Hepatocyte (in vitro differentiated cells): ENCODE data around the gene H6PD. TPM values are rescaled to one million over a fixed set of nuclear protein-coding genes. Genes with fewer than 3 reads are reported as not detected.

Experiments
- DNase-seq: peaks from one replicate; pipeline ENCODE4 v3.0.0-alpha.2; 2016; ENCODE audit warnings: low spot score
- H2AFZ ChIP-seq: fragments of 200-600 bp; sonication (generic); 2 replicates; pipeline ENCODE4 v1.6.0; 2016; ENCODE audit warnings: antibody characterized with exemption, mild to moderate bottlenecking
- H3K27ac ChIP-seq: fragments of 200-600 bp; sonication (generic); 2 replicates; pipeline ENCODE4 v1.5.1; 2016; ENCODE audit warnings: mild to moderate bottlenecking
- H3K27me3 ChIP-seq: fragments of 200-600 bp; sonication (generic); 2 replicates; pipeline ENCODE4 v1.6.1; 2016
- H3K36me3 ChIP-seq: fragments of 200-600 bp; sonication (generic); replicated peaks from 2 replicates; pipeline ENCODE4 v1.5.1; 2016; ENCODE audit warnings: low read depth; ENCODE audit not compliant: insufficient read depth
- H3K4me1 ChIP-seq: fragments of 200-600 bp; sonication (generic); 2 replicates; pipeline ENCODE4 v1.5.1; 2016; ENCODE audit warnings: mild to moderate bottlenecking, moderate library complexity; ENCODE audit not compliant: insufficient read depth
- H3K4me2 ChIP-seq: fragments of 200-600 bp; sonication (generic); 2 replicates; pipeline ENCODE4 v1.6.0; 2016
- H3K4me3 ChIP-seq: fragments of 200-600 bp; sonication (generic); 2 replicates; pipeline ENCODE4 v1.5.1; 2016; ENCODE audit warnings: mild to moderate bottlenecking
- H3K79me2 ChIP-seq: fragments of 200-600 bp; sonication (generic); 2 replicates; pipeline ENCODE4 v1.6.0; 2017; ENCODE audit warnings: mild to moderate bottlenecking
- H3K9me2 ChIP-seq: fragments of 200-600 bp; sonication (generic); replicated peaks from 2 replicates; pipeline ENCODE4 v1.6.0; 2017; ENCODE audit warnings: mild to moderate bottlenecking; ENCODE audit not compliant: insufficient read depth
- H3K9me3 ChIP-seq: fragments of 200-600 bp; sonication (generic); 2 replicates; pipeline ENCODE4 v1.5.1; 2016; ENCODE audit warnings: low read depth, mild to moderate bottlenecking
- H4K20me1 ChIP-seq: fragments of 200-600 bp; sonication (generic); 2 replicates; pipeline ENCODE4 v1.6.0; 2016; ENCODE audit warnings: mild to moderate bottlenecking; ENCODE audit not compliant: insufficient read depth, poor library complexity, severe bottlenecking
- CTCF ChIP-seq: fragments of 200-600 bp; sonication (generic); IDR thresholded peaks from 2 replicates; pipeline ENCODE4 v1.5.1; 2016; ENCODE audit warnings: antibody characterized with exemption, mild to moderate bottlenecking; ENCODE audit not compliant: poor library complexity
- EZH2 ChIP-seq: fragments of 200-600 bp; sonication (generic); IDR thresholded peaks from 2 replicates; pipeline ENCODE4 v1.6.1; 2016; ENCODE audit warnings: antibody characterized with exemption, mild to moderate bottlenecking, borderline replicate concordance
- EZH2phosphoT487 ChIP-seq: fragments of 200-600 bp; sonication (generic); IDR thresholded peaks from one replicate; pipeline ENCODE4 v1.6.1; 2018; ENCODE audit warnings: antibody characterized with exemption, mild to moderate bottlenecking, low read depth, moderate library complexity; ENCODE audit not compliant: unreplicated experiment, severe bottlenecking
- WGBS: methylation state at CpG from one replicate; pipeline ENCODE4 v1.1.6; 2016; ENCODE audit warnings: low lambda C conversion rate; ENCODE audit errors: missing lambda C conversion rate; 5-methylcytosine and 5-hydroxymethylcytosine counted together
- polyA plus RNA-seq: library from polyadenylated mRNA; unstranded; fragments of >200 nt; fragmentation: Nextera tagmentation; extraction: Ambion mirVana; gene quantifications from 2 replicates; pipeline ENCODE4 v1.2.1, GENCODE V29; 2016
- total RNA-seq: library from RNA; depleted of rRNA; stranded (reverse); fragments of >200 nt; gene quantifications from 2 replicates; pipeline ENCODE4 v1.2.3, GENCODE V29; 2014

The H6PD gene
- total and polyA plus RNA-seq, 2 experiments from 2014 or later = 26.3 to 54.8 TPM

- Histone ChIP-seq H3K79me2 (peaks cover 40% of the 10 kb centered on the region), H3K4me3 (peak overlapping the region; percentile 82), H2AFZ (peak overlapping the region; percentile 29), H3K27ac (peak overlapping the region; percentile 97), H4K20me1 (no peaks in the 10 kb centered on the region), H3K27me3 (no peaks in the 10 kb centered on the region), H3K9me3 (no peaks in the 10 kb centered on the region), H3K36me3 (no peaks in the 10 kb centered on the region), H3K9me2 (no peaks in the 10 kb centered on the region), H3K4me1 (peaks cover 39% of the 10 kb centered on the region), H3K4me2 (peak overlapping the region; percentile 91)
- under 1% methylated on average over 13 of the region's 28 CpGs for WGBS
- no peak for DNase-seq
- TF ChIP-seq CTCF (no peak), EZH2 (no peak), EZH2phosphoT487 (no peak)
Observed at GRCh38 chr1:9235096-9235459, 504 bp downstream of the H6PD start.

GRCh38 chr1:9235560-9235959, 986 bp downstream of the H6PD start:
- Histone ChIP-seq H4K20me1 (no peaks in the 10 kb centered on the region), H3K36me3 (no peaks in the 10 kb centered on the region), H3K4me3 (peak overlapping the region; percentile 82), H3K9me3 (no peaks in the 10 kb centered on the region), H3K27ac (peak overlapping the region; percentile 97), H3K27me3 (no peaks in the 10 kb centered on the region), H3K4me2 (peak overlapping the region; percentile 91), H3K79me2 (peaks cover 45% of the 10 kb centered on the region), H3K9me2 (no peaks in the 10 kb centered on the region), H3K4me1 (peaks cover 42% of the 10 kb centered on the region), H2AFZ (peak overlapping the region; percentile 29)
- no peak for DNase-seq
- TF ChIP-seq CTCF = no peak
- no peak for TF ChIP-seq EZH2phosphoT487
- no peak for TF ChIP-seq EZH2
- 87% methylated on average over 10 of the region's 10 CpGs for WGBS

GRCh38 chr1:9238134-9238533, 3.6 kb downstream of the H6PD start:
- WGBS = 71% methylated on average over 6 of the region's 6 CpGs
- Histone ChIP-seq H3K27me3 (no peaks in the 10 kb centered on the region), H3K9me3 (no peaks in the 10 kb centered on the region), H3K4me2 (peak overlapping the region; percentile 33), H3K79me2 (peaks cover 62% of the 10 kb centered on the region), H3K4me3 (no peak overlapping the region), H2AFZ (no peak overlapping the region), H3K27ac (peak overlapping the region; percentile 83), H4K20me1 (no peaks in the 10 kb centered on the region), H3K9me2 (no peaks in the 10 kb centered on the region), H3K36me3 (no peaks in the 10 kb centered on the region), H3K4me1 (peaks cover 59% of the 10 kb centered on the region)
- DNase-seq = no peak
- TF ChIP-seq EZH2 (no peak), CTCF (no peak), EZH2phosphoT487 (no peak)

- WGBS = 42% methylated on average over 4 of the region's 4 CpGs
- H4K20me1 ChIP-seq = no peaks in the 10 kb centered on the region
- peak; percentile 53 for DNase-seq
- H3K27ac ChIP-seq = peak overlapping the region; percentile 83
- no peak for TF ChIP-seq CTCF
- no peak for TF ChIP-seq EZH2phosphoT487
- TF ChIP-seq EZH2 = no peak
- H3K79me2 ChIP-seq = peaks cover 65% of the 10 kb centered on the region
- no peaks in the 10 kb centered on the region for H3K36me3 ChIP-seq
- H2AFZ ChIP-seq = no peak overlapping the region
- no peaks in the 10 kb centered on the region for H3K27me3 ChIP-seq
- H3K4me1 ChIP-seq = peaks cover 59% of the 10 kb centered on the region
- no peaks in the 10 kb centered on the region for H3K9me3 ChIP-seq
- no peaks in the 10 kb centered on the region for H3K9me2 ChIP-seq
- no peak overlapping the region for H3K4me3 ChIP-seq
- peak overlapping the region; percentile 33 for H3K4me2 ChIP-seq
Observed at GRCh38 chr1:9238550-9238949, 4.0 kb downstream of the H6PD start.
